NOMO-1 (cell line): Measurements from ENCODE around the gene IFFO2.

ENCODE experiments used
- DNase-seq, 2 experiments: peaks; one replicate each; lab custom pipeline; 2025; ENCODE audit not compliant: unreplicated experiment in 2 of 2; lab: John Stamatoyannopoulos, UW

Gene IFFO2

GRCh38 chr1:18956193-18957135, at the start of gene IFFO2:
TSS of gene IFFO2 (minus strand) at chr1:18956676. CDS start at chr1:18956332, 344 bp downstream.
- peak; percentile 84 to 89 for DNase-seq

GRCh38 chr1:19006000-19006399, 49.5 kb upstream of the IFFO2 start:
- DNase-seq, result no peak

- DNase-seq, result no peak
These were observed 47.2 kb upstream of the IFFO2 start for GRCh38 chr1:19003371-19004290.

- no peak for DNase-seq
These were observed 43.6 kb upstream of the IFFO2 start for GRCh38 chr1:19000065-19000464.

DNA sequence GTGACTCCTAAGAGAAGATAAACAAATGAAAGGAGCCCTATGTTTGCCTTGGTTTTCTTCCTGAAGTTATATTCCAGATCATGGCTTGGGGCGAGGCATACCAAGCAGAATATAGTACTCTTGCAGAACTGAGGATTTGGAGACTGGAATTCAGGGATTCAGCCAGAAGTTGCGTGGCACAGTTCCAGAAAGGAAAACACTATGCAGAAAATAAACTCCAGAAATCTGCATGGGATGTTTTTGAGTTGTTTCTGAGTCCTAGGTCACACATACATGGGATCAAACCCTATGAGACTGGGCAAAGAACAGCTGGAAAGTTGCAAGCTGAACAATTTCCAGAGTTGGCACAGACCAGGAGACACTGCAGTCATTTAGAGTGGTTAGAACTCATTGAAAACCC, 42.9 kb upstream of the IFFO2 start:
- DNase-seq, result no peak

- DNase-seq, result no peak
These were observed 41.7 kb upstream of the IFFO2 start for GRCh38 chr1:18998016-18998724.

GRCh38 chr1:18997508-18997907, 41.0 kb upstream of the IFFO2 start:
- DNase-seq, result no peak

DNA sequence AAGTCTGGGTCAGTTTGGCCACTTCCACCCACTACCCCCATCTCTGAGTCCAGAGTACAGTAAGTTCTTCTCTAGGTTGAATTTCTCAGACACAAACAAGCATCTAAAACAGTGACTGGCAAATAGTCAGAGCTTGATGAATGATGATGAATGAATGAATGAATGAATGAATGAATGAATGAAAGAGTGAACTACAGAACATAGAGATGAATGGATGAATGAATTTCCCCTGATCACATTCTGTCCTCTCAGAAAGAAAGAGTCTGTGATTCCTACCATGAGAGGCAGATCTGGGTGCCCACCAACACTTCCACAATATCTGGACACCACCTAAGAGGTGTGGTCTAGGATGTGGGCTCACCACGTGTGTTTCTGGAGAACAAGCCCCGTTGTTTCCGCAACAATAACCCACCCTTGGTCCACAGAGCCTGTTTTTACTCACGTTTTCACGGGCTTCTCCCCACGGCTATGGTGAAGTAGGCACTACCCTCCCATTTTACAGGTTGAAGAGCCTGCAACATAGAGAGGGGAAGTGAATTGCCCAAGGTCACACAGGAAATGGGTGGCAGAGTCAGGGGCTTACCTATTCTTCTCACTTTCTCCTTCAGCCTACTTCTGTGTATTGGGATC, 40.2 kb upstream of the IFFO2 start:
- DNase-seq, result no peak

DNA sequence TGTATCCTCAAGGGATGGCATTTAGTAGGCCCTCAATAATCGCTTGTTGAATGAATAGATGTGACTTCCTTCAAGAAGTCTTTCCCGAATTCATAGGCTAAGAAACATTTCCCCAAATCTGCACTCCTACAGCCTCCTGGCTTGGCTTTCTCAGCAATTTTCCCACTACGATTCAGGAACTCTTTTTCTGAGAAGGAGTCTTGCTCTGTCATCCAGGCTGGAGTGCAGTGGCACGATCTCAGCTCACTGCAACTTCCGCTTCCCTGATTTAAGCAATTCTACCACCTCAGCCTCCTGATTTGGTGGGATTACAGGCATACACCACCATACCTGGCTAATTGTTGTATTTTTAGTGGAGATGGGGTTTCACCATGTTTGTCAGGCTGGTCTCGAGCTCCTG, 37.9 kb upstream of the IFFO2 start:
- DNase-seq, result no peak

GRCh38 chr1:18992646-18993045, 36.2 kb upstream of the IFFO2 start:
- DNase-seq, result no peak

DNA sequence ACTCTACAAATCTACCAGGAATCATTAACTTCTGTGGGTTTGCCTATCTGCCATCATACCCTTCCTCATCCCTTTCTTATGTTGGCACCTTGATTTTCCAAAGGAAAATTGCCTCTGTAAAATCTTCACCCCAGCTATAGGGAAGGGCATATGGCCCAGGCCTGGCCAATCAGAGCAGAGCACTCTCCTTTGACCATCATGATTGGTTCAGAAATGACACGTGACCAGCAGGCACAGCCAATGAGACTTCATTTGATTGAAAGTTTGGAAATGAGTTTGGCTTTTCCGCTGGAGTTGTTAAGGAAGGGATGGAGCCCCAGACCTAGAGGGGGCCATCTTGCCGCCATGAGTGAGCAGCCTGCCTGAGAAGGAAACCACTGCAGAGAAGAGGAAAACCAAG, 35.1 kb upstream of the IFFO2 start:
- no peak for DNase-seq

DNA sequence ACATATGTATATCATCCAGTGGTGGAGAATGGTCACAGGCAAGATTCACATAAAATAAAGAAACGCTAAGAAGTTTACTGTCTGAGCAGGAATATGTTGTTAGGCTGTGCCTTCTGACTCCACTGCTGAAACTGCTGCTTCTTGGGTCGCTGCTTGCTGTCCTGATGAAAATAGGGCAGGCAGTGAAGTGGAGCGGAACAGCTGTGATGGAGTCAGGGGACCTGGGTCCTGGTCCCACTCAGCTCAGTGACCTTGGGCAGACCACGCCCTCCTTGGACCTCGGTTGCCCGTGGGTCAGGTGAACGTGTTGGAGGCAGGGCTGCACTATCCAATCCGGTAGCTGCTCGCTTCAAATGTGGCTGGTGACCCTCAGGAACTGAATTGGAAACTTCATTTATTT, 33.4 kb upstream of the IFFO2 start:
- DNase-seq, result no peak

DNA sequence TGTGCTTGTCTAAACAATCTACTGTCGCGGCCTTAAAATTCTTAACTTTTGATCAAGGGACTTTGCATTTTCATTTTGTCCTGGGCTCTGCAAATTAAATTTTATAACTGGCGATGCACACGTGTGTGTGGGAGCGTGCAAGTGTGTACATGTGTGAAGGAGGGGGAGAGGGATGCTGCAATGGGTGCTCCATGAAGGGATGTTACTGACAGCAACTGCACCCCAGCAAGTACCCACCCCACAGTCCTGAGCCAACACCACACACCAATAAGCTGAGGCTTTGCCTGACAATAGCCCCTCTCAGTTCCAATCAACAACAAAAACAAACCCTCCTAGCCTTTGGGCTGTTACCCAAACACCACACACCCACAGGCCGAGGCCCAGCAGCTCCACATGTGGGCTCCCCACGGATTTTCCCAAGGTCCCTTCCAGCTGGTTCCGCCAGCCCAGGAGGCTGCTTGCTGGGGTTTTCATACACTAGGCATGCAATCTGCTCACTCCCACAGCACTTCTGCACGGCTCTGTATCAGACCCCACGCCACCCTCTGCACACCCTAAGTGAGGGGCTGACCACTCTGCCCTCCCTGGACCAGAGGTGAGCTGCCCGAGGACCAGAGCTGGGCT, 32.8 kb upstream of the IFFO2 start:
- no peak for DNase-seq

GRCh38 chr1:18981242-18981641, 24.8 kb upstream of the IFFO2 start:
- DNase-seq, result no peak

GRCh38 chr1:18978706-18979105, 22.2 kb upstream of the IFFO2 start:
- DNase-seq, result no peak

- no peak for DNase-seq
These were observed 21.0 kb upstream of the IFFO2 start for GRCh38 chr1:18977428-18977827.

GRCh38 chr1:18976096-18976495, 19.6 kb upstream of the IFFO2 start:
- no peak for DNase-seq

DNA sequence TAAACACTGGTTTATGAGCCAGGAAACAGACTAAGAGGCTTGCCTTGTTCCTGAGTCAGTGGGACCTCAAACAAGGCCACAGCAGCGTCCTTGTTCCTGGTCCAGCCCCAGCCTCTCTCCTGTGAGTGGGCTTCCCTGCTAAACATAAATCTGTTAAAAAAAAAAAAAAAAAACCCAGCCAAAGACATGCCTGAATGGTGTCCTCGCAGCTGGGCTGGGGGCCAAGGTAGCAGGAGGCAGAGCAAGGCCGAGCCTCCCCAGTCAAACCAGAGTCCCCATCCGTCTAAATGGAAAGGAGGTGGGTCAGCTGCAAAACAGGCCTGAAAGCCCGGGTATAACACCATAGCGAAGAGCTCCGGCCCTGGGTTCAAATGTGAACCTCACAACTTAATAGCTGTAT, 18.1 kb upstream of the IFFO2 start:
- no peak for DNase-seq

DNA sequence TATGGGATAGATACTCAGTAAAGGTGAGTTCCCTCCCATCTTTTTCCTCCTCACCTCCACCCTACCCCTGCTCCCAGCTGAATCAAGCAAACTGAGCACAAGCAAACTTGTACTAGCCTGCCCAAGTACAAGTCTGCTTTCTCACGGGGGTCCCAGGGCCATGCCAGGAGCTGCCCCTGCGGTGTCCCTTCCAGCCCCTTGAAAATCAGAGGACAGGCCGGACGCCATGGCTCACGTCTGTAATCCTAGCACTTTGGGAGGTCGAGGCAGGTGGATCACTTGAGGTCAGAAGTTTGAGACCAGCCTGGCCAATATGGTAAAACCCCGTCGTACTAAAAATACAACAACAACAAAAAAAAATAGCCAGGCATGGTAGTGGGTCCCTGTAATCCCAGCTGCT, 17.5 kb upstream of the IFFO2 start:
- no peak for DNase-seq

GRCh38 chr1:18973446-18973955, 17.0 kb upstream of the IFFO2 start:
- DNase-seq, result no peak
